Fibroblast of lung (primary cell): ENCODE measurements around the gene SCRT2. TPM values are rescaled to one million over a fixed set of nuclear protein-coding genes. Genes with fewer than 3 reads are reported as not detected.
A peak's percentile ranks its signal among the peaks of the same experiment; 100 is the strongest.
"Not testable (repeated sequence)": the region's sequence is repeated elsewhere in the genome, so short reads cannot be mapped to it uniquely, and the experiment has no call there.

Source experiments
- DNase-seq, 2 donors: peaks; one replicate each; pipeline versions ENCODE4 v3.0.0 to v3.0.0-alpha.2; 2010; ENCODE audit warnings: low read depth in 2 of 2
- H2AFZ ChIP-seq: 2 replicates; pipeline ENCODE4 v1.5.1; 2012; ENCODE audit warnings: low read length, control low read depth, inconsistent platforms
- H3K27ac ChIP-seq: 2 replicates; pipeline ENCODE4 v1.5.1; 2011; ENCODE audit warnings: low read length, control low read depth; ENCODE audit not compliant: insufficient read depth
- H3K27me3 ChIP-seq: 2 replicates; pipeline ENCODE4 v1.5.1; 2011; ENCODE audit warnings: mild to moderate bottlenecking, low read length; ENCODE audit not compliant: control insufficient read depth, insufficient read depth
- H3K36me3 ChIP-seq: 2 replicates; pipeline ENCODE4 v1.5.1; 2011; ENCODE audit warnings: low read length; ENCODE audit not compliant: control insufficient read depth, insufficient read depth
- H3K4me1 ChIP-seq: 2 replicates; pipeline ENCODE4 v1.5.1; 2011; ENCODE audit warnings: low read length; ENCODE audit not compliant: control insufficient read depth, insufficient read depth; ENCODE audit errors: extremely low read depth
- H3K4me2 ChIP-seq: 2 replicates; pipeline ENCODE4 v1.5.1; 2011; ENCODE audit warnings: low read length, control low read depth; ENCODE audit not compliant: insufficient read depth; ENCODE audit errors: extremely low read depth
- H3K4me3 ChIP-seq, 4 experiments: fragments of 200-600 bp in 1 of 4; sonication (generic) in 1 of 4; replicated peaks in 1 of 4; 2 replicates each; pipeline ENCODE4 v1.5.1; 2011 to 2016; ENCODE audit warnings: low read length in 4 of 4, low read depth in 3 of 4, mild to moderate bottlenecking in 3 of 4, control low read depth in 2 of 4, inconsistent platforms in 1 of 4, mixed read lengths in 1 of 4; ENCODE audit not compliant: insufficient read depth in 1 of 4; ENCODE audit errors: control extremely low read depth in 1 of 4
- H3K79me2 ChIP-seq: 2 replicates; pipeline ENCODE4 v1.5.1; 2012; ENCODE audit warnings: mild to moderate bottlenecking, low read length, inconsistent platforms; ENCODE audit not compliant: control insufficient read depth, insufficient read depth
- H3K9ac ChIP-seq: 2 replicates; pipeline ENCODE4 v1.5.1; 2011; ENCODE audit warnings: mild to moderate bottlenecking, low read length, control low read depth; ENCODE audit not compliant: insufficient read depth
- H3K9me3 ChIP-seq: 2 replicates; pipeline ENCODE4 v1.5.1; 2012; ENCODE audit warnings: low read depth, low read length; ENCODE audit not compliant: control insufficient read depth, insufficient read depth
- H4K20me1 ChIP-seq: 2 replicates; pipeline ENCODE4 v1.5.1; 2011; ENCODE audit warnings: low read length; ENCODE audit not compliant: control insufficient read depth, insufficient read depth; ENCODE audit errors: extremely low read depth
- EZH2 ChIP-seq: IDR thresholded peaks from 2 replicates; pipeline ENCODE4 v1.5.1; 2012; ENCODE audit warnings: low read length, control low read depth, mild to moderate bottlenecking; ENCODE audit errors: missing control alignments
- polyA plus RNA-seq, 2 donors: library from polyadenylated mRNA; depleted of rRNA in 1 of 2; stranded (reverse) in 1 of 2; unstranded in 1 of 2; fragments of >200 nt; gene quantifications; 2 replicates each; pipeline ENCODE4 v1.2.1, GENCODE V29; 2011 to 2012; ENCODE audit warnings: missing spikeins in 1 of 2
- total RNA-seq: library from RNA; depleted of rRNA; stranded (reverse); fragments of >200 nt; gene quantifications from 2 replicates; pipeline ENCODE4 v1.2.1, GENCODE V29; 2014
- TF ChIP-seq, protein P1 (sequence below), 2 donors: IDR thresholded peaks in 1 of 2; conservative IDR thresholded peaks in 1 of 2; 1 replicate in 1 of 2; 2 replicates in 1 of 2; pipeline ENCODE4 v1.5.1; 2011 to 2012; ENCODE audit warnings: low read length in 2 of 2, control low read depth in 1 of 2, inconsistent platforms in 1 of 2, low read depth in 1 of 2, mild to moderate bottlenecking in 1 of 2

Gene SCRT2
- total and polyA plus RNA-seq, 2 donors (not counting 1 experiment from before 2014, with no cell fraction given) = not detected

DNA sequence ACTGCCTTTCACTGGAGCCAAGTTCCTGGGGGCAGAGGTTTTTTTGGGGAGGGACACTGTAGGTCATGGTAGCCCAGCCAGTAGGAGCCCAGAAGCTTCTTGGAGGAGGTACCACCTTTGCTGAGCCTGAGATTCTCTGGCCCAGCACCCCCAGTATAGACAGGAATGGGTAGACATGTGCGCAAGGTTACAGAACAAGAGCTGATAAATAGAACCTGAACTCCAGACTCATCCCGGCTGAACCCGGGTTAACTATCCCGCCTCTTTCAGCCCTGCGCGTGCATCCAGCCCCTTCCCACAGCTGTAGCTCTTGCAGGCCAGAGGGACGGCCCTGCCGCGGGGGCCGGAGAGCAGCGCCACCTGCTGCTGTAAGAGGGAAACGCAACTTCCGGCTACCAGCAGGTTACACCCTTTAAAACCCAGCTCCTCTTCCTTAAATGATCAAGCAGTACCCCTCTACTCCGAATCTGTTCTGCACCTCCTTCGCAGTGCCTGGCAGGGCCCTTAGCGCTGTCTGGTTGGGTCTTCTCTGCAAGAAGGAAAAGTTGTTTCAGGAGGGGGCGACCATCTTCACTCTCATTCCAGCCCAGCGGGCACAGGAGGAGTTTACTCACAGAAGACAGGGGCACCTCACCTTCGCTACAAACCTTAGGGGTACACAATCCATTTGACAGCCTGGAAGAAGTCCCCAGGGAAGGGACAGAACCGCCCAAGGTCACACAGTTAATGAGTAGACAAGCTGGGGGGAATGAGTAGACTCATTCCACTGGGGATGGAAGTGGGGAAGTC lies 30.1 kb downstream of the SCRT2 start:
- H3K9ac ChIP-seq = no peak overlapping the region
- no peaks in the 10 kb centered on the region for H3K27me3 ChIP-seq
- TF ChIP-seq EZH2 = no peak
- TF ChIP-seq, protein P1, sequence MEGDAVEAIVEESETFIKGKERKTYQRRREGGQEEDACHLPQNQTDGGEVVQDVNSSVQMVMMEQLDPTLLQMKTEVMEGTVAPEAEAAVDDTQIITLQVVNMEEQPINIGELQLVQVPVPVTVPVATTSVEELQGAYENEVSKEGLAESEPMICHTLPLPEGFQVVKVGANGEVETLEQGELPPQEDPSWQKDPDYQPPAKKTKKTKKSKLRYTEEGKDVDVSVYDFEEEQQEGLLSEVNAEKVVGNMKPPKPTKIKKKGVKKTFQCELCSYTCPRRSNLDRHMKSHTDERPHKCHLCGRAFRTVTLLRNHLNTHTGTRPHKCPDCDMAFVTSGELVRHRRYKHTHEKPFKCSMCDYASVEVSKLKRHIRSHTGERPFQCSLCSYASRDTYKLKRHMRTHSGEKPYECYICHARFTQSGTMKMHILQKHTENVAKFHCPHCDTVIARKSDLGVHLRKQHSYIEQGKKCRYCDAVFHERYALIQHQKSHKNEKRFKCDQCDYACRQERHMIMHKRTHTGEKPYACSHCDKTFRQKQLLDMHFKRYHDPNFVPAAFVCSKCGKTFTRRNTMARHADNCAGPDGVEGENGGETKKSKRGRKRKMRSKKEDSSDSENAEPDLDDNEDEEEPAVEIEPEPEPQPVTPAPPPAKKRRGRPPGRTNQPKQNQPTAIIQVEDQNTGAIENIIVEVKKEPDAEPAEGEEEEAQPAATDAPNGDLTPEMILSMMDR (conservative IDR thresholded peaks at IDR 0.05 in 1 of 2, IDR thresholded peaks at IDR 0.05 in 1 of 2; ENCODE audit: low read depth in 1 of 2, low read length in 2 of 2) = peak; percentile 91 to 93
- no peaks in the 10 kb centered on the region for H3K9me3 ChIP-seq
- no peak overlapping the region for H3K27ac ChIP-seq
- no peak overlapping the region for H3K4me3 ChIP-seq
- H3K79me2 ChIP-seq = peaks cover 9% of the 10 kb centered on the region
- no peaks in the 10 kb centered on the region for H3K4me1 ChIP-seq
- H4K20me1 ChIP-seq = no peaks in the 10 kb centered on the region
- no peak overlapping the region for H2AFZ ChIP-seq
- no peak overlapping the region for H3K4me2 ChIP-seq
- peak; percentile 47 to 60 for DNase-seq
- H3K36me3 ChIP-seq = peaks cover 22% of the 10 kb centered on the region

GRCh38 chr20:644692-645317 lies 30.8 kb downstream of the SCRT2 start:
- Histone ChIP-seq H3K27me3 (no peaks in the 10 kb centered on the region), H3K9me3 (no peaks in the 10 kb centered on the region), H3K4me1 (no peaks in the 10 kb centered on the region), H3K79me2 (peaks cover 5% of the 10 kb centered on the region), H3K27ac (no peak overlapping the region), H2AFZ (no peak overlapping the region), H4K20me1 (no peaks in the 10 kb centered on the region), H3K4me3 (no peak overlapping the region), H3K4me2 (no peak overlapping the region), H3K36me3 (peaks cover 16% of the 10 kb centered on the region), H3K9ac (no peak overlapping the region)
- TF ChIP-seq EZH2 = no peak
- TF ChIP-seq, protein P1 (conservative IDR thresholded peaks at IDR 0.05 in 1 of 2, IDR thresholded peaks at IDR 0.05 in 1 of 2; ENCODE audit: low read depth in 1 of 2, low read length in 2 of 2) = no peak
- DNase-seq = no peak

DNA sequence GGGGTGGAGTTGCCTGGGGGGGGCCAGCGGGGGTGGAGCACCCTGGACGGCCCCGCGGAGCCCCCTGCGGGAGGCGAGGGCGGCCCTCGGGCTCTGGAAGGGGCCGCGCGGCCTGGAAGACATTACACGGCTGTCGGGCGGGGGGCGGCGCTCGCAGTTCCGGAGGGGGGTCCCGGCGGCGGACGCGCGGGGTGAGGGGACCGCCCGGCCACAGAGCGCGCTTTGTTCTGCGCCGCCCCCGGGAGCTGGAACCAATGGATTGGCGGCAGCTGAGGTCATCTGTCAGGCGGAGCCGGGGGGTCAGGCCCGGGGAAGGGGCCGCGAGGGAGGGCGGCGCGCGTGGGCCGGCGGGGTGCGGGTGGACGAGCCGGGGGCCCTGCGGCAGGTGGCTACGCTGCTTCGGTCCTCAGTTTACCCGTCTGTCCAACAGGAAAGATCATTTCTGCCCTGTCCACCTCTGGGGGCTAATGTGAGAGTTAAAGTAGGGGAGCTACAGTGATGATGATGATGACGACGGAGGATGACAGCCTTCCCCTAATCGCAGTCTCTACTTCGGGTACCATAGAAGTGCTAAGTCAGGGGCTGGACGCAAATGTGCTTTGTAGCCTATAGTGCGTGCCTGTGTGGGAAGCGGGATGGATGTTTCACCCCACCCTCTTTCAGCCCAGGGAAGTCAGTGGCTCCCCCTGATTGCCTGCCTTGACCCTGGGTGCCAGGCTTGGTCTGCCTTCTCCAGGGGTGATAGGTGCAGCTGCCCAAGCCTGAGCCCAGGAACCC lies 33.0 kb downstream of the SCRT2 start:
- no peak overlapping the region for H2AFZ ChIP-seq
- H3K27ac ChIP-seq = no peak overlapping the region
- no peaks in the 10 kb centered on the region for H3K9me3 ChIP-seq
- no peaks in the 10 kb centered on the region for H3K79me2 ChIP-seq
- DNase-seq = peak in 1 of 2 donors; percentile 12
- peak overlapping the region; percentile 35 for H3K4me2 ChIP-seq
- peak overlapping the region in 2 of 4 experiments; percentile 7 to 45 for H3K4me3 ChIP-seq
- H3K27me3 ChIP-seq = no peaks in the 10 kb centered on the region
- TF ChIP-seq, protein P1 (conservative IDR thresholded peaks at IDR 0.05 in 1 of 2, IDR thresholded peaks at IDR 0.05 in 1 of 2; ENCODE audit: low read depth in 1 of 2, low read length in 2 of 2) = no peak
- peak; percentile 53 for TF ChIP-seq EZH2
- H3K9ac ChIP-seq = no peak overlapping the region
- no peaks in the 10 kb centered on the region for H3K4me1 ChIP-seq
- H3K36me3 ChIP-seq = peaks cover 3% of the 10 kb centered on the region
- H4K20me1 ChIP-seq = no peaks in the 10 kb centered on the region

- H3K27ac ChIP-seq, H3K27me3 ChIP-seq, H4K20me1 ChIP-seq, H3K79me2 ChIP-seq, H3K4me1 ChIP-seq, H3K9me3 ChIP-seq, H3K9ac ChIP-seq, H2AFZ ChIP-seq, H3K4me2 ChIP-seq, H3K36me3 ChIP-seq, H3K4me3 ChIP-seq, DNase-seq: not testable (repeated sequence)
These were observed 33.6 kb downstream of the SCRT2 start for GRCh38 chr20:642013-642397.
